HG02642 (cell line): ENCODE data around the gene LIPG.
"Not testable (repeated sequence)": the region's sequence is repeated elsewhere in the genome, so short reads cannot be mapped to it uniquely, and the experiment has no call there.

Experiments used
- ATAC-seq: cut with Tn5 transposase; IDR thresholded peaks from one replicate; pipeline ENCODE4 v1.9.1; 2021; ENCODE audit warnings: mild to moderate bottlenecking; ENCODE audit not compliant: unreplicated experiment, poor library complexity

LIPG gene

DNA sequence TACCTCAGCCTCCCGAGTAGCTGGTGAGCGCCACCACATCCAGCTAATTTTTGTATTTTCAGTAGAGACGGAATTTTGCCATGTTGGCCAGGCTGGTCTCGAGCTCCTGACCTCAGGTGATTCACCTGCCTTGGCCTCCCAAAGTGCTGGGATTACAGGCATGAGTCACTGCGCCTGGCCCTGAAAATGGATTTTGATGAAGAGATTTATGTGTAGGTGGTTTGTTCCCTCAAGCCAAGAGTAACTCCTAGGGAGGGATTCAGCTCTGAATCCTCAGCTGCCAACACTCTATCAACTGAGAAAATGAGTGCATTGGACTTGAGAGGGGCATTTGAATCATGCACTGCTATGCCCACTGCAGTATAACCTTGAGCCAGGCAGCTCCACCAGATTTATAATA is 17.5 kb upstream of the LIPG start:
- no peak for ATAC-seq

DNA sequence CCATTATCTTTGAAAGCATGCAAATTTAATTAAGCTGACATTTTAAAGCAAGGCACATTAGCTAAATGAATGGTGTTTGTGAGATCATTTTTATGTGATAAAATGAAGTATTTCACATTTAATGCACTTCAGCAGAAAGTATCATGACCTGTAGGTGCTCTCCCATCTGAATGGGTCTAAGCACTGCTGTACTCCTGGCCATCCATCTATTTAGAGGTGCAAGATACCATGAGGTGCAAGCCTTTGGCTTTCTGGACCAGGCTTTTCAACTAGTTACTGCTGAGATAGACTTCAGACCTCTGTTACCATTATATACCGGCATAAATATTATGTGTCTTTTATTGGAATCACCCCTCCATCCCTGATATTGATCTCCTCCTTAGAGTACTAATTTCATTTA is 15.6 kb upstream of the LIPG start:
- no peak for ATAC-seq

DNA sequence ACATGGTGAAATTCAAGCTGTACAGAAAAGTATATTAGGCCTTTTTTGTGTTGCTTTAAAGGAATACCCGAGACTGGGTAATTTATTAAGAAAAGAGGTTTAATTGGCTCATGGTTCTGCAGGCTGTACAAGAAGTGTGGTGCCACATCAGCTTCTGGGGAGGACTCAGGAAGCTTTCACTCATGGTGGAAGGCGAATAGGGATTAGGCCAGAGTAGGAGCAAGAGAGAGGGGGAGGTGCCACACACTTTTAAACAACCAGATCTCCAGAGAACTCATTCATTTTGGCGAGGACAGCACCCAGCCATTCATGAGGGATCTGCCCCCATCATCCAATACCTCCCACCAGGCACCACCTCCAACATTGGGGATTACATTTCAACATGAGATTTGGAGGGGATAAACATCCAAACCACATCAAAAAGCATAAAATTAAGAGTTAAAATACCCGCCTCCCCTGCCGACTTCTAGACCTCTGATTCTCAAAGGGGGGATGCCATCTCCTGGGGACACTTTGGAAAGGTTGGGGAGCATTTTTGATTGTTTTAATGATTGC is 15.1 kb upstream of the LIPG start:
- no peak for ATAC-seq

DNA sequence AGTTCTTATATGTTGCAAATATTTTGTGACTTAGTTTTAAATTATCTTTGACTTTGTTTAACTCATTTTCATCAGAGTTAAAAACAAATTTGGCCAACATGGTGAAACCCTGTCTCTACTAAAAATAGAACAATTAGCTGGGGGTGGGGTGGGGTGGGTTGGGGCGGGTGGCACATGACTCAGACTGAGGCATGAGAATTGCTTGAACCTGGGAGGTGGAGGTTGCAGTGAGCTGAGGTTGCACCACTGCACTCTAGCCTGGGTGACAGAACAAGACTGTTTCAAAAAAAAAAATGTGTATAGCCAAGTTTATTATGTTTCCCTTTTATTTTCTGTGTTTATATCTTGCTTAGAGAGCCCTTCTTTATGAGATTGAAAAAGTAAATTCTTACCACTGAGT is 14.2 kb upstream of the LIPG start:
- ATAC-seq, result no peak

DNA sequence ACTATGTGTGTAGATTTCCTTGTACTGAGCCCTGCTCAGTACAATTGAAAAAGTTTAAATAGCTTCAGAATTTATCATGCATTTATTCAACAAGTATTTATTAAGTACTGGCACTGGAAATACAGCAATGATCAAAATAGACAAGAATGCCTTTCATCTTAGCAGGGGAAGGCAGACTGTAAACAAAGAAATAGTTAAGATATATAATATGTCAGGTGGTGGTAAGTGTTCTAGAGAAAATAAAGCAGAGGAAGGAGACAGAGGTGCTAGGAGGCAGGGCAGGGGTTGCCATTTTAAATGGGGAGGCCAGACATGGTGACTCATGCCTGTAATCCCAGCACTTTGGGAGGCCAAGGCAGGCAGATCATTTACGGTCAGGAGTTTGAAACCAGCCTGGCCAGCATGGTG is 13.6 kb upstream of the LIPG start:
- no peak for ATAC-seq

DNA sequence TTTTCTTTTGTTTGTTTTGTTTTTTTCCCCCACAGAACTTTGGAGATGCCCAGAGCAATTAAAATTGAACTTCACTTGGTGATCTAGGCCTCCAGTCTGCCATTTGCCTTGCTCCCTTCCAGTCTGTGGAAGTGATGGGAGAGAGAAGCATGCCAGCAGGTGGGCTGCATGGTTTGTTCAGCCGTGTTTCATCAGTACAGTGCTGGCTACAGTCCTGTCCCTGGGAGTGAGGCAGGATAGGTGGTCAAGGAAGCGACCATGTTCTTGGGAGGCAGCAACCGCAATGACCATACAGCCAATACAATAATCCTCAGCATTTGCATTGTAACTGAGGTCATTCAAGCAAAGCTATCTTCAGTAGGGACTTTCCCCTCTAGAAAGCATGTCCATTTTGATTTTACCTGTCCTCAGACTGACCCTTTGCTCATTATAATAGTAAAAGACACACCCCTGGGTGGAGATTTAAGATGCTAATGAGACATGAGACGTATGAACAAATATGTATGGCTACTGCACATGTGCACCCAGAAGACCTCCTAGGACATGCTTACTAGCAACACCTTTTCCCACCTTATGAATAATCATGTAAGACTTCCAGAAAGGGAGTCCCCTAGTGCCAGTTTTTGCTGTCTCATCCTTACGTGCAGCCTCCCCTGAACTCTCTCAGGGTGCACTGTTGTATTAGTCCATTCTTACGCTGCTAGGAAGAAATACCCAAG is 11.1 kb upstream of the LIPG start:
- no peak for ATAC-seq

DNA sequence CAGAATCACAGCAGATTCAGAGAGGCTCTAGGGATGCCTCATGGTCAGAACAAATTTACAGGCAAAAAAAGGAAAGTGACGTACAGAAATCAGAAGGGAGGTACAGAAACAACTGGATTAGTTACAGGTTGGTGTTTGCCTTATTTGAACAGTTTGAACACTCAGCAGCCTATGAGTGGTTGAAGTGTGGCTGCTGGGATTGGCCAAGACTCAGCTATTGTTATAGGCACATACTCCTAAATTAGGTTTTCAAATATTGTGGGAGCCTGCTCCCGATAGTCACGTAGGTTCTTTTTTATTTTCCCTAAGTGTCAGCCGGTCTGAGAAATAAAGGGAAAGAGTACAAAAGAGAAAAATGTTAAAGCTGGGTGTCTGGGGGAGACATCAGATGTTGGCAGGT is 8.9 kb upstream of the LIPG start:
- ATAC-seq, result no peak

DNA sequence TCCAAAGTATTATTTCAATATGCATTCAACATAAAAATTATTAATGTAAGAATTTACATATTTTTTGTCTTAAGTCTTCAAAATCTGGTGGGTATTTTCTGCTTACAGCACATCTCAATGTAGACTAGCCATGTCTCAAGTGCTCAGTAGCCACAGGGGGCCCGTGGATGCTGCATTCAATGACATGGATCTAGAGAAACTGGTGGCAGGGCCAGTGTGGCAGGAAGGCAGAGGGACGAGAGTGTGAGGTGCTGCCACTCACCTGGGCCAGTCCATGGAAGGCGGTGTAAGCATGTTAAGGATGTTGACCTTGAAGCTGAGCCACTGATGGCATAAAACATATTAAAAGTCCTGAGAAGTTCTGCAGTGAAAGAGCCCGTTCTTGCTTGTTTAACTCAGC is 6.2 kb upstream of the LIPG start:
- no peak for ATAC-seq

DNA sequence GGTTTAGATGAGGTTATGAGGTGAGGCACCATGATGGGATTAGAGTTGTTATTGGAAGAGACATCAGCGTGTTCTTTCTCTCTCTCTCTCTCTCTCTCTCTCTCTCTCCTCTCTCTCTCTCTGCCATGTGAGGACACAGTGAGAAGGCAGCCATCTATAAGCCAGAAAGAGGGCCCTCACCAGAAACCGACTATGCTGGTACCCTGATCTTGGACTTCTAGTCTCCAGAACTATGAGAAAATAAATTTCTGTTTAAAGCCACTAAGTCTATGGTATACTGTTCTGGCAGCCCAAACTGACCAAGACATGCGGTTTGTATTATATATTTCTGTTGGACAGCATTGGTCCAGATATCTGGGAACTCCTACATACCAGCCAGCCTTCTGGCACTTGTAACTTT is 3.5 kb upstream of the LIPG start:
- no peak for ATAC-seq

DNA sequence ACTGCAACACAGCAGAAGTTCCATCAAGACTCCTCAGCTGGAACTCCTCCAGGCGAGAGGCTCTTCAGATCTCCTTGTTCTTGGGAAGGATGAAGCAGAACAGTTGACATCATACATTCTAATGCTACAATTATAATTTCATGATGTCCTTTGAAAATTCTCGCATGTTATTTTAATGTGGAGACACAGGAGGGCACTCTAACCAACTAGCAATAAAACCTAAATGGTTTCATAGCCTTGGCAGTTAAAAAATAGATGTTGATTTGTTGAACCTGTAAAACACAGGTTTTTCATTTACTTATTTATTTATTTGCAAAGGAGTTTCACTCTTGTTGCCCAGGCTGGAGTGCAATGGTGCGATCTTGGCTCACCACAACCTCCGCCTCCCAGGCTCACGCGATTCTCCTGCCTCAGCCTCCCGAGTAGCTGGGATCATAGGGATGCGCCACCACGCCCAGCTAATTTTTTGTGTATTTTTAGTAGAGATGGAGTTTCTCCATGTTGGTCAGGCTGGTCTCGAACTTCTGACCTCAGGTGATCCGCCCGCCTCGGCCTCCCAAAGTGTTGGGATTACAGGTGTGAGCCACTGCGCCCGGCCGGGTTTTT is 2.4 kb upstream of the LIPG start:
- not testable (repeated sequence) for ATAC-seq

DNA sequence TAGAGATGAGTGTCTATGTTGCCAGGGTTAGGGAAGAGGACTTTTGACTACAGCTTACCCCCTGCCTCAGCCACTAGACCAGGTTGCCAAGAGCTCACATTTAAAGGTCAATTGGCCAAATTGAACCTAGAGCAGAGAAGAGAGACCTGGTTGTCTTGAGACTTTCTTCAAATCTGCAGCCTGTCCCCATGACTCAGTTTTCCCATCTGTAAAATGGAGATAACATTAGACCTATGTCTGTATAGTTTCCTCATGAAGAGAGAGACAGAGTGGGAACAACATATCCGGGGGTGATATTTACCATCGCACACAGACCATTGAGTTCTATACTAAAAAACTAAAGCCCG is 1.6 kb upstream of the LIPG start:
- ATAC-seq, result no peak

DNA sequence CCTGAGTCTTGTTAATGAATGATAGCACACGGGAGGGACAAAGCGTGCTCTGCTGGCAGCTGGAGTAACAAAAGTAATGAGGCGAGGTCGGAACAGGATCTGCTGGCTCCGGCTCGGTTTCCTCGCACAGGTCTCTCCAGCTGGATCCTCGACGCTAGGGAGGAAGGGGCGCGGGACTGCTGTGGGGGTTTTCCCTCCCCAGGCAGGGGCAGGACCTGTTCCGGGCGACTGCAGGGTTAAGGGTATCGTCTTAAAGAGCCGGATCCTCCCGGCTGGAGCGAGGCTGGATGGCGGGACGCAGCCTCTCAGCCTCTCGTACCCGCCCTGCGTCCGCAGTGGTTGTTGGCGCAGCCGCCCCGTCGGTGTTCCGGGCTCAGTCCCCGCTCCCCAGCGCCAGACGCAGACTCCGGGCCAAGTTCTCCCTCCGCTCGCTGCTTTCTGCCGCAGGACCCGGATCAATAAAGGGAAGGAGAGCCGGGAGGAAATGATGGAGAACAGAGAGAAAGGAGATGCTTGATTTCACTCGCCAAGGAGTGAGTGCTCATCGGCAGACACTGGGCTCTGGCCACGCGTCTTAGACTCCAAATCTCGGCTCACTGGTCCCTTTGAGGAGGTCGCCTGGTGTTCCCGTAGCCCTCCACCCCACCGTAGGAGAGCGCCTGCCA is 1.1 kb upstream of the LIPG start:
- ATAC-seq, result no peak

DNA sequence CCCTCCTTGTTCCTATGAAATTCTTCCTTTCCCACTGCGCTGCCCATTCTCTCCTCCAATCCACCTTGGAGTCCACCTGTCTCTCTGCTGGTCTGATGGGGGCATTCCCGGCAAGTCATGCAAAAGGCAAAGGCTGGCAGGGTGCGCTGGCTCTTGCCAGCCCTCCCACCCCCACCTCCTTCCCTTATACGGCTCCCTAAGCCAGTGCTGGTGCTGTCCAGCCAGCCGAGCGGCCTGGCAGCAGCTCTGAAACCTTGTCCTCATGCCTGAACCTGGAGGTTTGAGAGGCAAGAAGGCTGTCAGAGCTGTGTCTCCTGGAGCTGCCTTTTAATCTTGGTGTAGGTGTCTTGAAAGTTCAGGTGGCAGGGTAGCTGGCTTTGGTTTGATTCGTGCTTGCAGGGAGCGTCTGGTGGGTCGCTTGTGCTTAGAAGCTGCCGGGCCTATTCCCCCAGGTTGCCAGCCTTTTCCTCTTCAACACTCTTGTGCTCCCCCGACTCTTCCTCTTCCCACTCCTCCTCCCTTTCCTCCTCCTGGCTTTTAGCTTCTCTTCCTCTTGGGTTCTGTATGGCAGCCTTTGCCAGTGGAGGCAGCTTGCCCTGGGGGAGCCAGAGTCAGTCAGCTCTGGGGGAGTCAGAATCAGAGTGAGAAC is 748 bp downstream of the LIPG start:
- no peak for ATAC-seq

DNA sequence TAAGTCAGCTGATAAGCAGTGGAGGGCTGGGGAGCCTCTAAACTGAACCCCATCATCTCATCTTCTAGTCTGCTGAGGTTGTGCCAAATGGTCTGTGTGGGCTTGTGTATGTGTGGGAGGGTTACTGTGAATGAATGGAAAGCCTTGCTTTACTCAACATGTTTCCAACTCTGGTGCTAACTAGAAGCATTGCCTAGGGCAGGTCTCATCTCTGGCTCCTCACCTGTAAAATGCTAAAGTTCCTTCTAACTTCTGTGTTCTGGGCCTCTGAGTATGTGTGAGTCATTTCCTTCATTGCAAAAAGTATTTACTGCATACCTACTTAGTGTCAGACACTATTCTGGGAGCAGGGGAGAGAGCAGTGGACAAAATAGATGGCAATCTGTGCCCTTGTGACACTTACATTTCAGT is 1.3 kb downstream of the LIPG start:
- ATAC-seq, result no peak

DNA sequence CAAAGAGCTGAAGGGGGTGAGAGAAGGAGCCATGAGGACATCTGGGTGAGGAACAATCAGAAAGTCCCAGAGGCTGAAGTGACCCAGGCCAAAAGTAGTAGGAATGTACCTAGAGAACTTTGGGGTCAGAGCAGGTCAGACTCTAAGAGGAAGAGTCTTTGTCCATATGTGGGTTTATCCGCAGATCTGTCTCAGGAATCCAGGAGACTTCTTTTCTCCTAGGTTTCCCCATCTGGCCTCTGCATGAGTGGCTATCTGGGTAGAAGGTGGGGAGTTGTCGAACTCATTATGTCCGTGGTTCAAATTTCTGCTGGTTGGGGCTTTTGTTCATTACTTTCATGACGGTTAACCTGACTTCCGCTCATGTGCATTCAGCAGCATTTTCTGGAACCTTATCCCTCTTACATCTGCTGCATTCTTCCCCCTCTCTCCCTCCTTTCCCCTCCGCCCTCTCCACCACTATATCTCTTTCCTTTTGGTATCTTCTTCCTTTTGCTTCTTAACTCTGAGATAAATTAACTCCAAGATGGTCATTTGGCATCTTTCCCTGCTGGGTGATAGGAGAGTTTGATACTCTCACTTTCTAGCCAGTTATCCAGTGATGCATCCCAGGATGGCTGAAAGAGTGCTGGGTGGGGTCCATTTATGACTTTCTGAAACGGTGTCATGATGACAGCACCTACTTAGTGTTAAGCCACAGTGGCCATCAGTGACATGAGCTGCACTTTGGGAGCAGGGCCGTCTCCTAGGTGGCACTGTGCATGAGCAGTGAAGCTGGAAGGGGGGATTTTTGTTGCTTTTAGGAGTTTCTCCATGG is 2.1 kb downstream of the LIPG start:
- no peak for ATAC-seq

DNA sequence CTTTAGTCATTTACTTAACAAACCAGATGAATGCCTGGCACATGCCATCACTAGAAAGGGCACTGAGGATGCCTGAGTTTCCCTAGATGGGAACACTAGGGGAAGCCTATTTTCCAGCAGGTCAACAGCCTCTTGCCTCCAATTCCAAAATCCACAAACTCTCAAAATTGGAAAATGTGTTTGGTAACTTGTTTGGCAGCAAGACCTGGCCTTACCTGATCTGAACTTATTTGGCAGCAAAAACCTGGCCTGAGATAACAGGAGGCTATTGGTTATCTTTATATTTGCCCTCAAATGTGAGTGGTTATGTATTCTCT is 2.6 kb downstream of the LIPG start:
- ATAC-seq, result no peak

DNA sequence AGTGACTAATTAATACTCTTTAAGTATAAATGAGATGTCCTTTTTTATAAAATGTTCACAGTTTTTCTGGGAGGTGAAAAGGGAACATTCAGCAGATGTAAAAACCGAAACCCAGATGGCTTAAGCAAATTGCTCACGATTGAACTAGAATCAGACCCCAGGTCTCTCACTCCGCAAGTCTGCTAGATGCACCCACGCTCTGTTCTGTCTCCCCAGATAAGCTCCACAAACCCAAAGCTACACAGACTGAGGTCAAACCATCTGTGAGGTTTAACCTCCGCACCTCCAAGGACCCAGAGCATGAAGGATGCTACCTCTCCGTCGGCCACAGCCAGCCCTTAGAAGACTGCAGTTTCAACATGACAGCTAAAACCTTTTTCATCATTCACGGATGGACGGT is 3.2 kb downstream of the LIPG start:
- ATAC-seq, result no peak

DNA sequence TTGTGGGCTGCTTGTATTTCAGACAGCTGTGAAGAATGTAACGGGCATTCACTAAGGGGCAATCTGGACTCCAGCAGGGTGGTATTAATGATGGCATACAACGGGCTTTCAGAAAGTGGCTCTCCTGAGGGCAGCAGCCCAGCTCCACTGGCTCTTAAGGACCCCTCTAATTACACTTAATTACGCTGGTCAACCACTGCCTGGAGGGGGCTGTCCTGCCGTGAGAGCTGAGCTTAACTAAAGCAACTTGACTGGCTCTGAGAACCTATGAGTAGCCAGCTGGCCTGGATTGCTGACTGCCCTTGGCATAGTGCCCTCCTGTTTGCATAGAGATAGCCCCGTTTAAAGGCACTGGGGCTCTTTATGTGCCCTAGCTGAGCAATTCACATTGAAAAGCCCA is 3.8 kb downstream of the LIPG start:
- no peak for ATAC-seq

DNA sequence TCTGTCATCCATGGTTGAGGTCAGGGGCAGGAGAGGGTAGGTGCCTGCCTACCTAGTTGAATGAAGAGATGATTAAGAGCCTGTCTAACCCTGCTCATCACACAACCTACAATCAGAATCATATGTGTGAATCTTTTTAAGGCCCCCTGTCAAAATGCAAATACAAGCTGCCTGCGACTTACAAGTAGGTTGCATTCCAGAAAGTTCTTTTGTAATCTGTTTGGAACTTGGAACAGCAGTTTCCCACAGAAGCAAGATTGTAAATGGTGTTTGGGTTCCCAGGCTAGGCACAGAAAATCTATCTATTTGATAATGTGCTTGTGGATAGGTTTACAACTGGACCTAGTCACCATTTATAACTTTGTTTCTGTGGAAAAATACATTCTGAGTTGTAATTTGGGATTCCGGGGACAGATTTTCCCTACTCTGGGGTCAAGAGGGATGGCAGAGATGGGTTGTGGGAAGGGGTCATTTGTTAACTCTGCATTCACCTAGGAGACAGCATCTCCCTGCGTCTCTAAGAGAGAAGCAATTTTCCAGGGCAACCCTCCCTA is 4.4 kb downstream of the LIPG start:
- ATAC-seq, result no peak

DNA sequence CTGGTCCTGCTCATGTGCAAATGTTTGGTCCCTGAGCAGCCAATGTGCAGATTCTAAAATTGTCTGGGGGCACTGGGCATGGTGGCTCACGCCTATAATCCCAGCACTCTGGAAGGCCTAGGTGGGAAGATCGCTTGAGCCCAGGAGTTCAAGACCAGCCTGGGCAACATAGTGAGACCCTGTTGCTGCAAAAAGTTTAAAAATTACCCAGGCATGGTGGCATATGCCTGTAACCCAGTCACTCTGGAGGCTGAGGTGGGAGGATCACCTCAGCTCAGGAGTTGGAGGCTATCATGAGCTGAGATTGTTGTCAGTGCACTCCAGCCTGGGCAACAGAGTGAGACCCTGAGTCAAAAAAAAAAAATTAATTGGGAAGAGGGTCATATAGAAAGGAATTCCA is 5.1 kb downstream of the LIPG start:
- no peak for ATAC-seq
